ENCODE data around the gene LRRC45. TPM values are rescaled to one million over a fixed set of nuclear protein-coding genes. Genes with fewer than 3 reads are reported as not detected.

The LRRC45 gene
- total RNA-seq, 2 experiments from 2014 or later, result 41.2 to 52.0 TPM

GRCh38 chr17:81984773-81985410 lies 38.2 kb upstream of the LRRC45 start:
- H3K36me3 ChIP-seq (ENCODE audit: insufficient read depth, low read length), result peaks cover 41% of the 10 kb centered on the region
- H3K79me2 ChIP-seq (ENCODE audit: insufficient read depth, low read depth, low read length), result no peaks in the 10 kb centered on the region
- no peaks in the 10 kb centered on the region for H4K20me1 ChIP-seq (ENCODE audit: insufficient read depth, low read length)
- no peak for DNase-seq (ENCODE audit: low spot score)
- no peaks in the 10 kb centered on the region for H3K9me2 ChIP-seq (ENCODE audit: insufficient read depth, low read length)
- CTCF ChIA-PET (ENCODE audit: unreplicated experiment), result no interaction called here
- no TSS peak for BruUV-seq (replicated peaks)
- POLR2A ChIA-PET, result no interaction called here
- intact Hi-C loops (cut with micrococcal nuclease; ENCODE audit: unreplicated experiment), result no loop called here
- TF ChIP-seq, protein P1, sequence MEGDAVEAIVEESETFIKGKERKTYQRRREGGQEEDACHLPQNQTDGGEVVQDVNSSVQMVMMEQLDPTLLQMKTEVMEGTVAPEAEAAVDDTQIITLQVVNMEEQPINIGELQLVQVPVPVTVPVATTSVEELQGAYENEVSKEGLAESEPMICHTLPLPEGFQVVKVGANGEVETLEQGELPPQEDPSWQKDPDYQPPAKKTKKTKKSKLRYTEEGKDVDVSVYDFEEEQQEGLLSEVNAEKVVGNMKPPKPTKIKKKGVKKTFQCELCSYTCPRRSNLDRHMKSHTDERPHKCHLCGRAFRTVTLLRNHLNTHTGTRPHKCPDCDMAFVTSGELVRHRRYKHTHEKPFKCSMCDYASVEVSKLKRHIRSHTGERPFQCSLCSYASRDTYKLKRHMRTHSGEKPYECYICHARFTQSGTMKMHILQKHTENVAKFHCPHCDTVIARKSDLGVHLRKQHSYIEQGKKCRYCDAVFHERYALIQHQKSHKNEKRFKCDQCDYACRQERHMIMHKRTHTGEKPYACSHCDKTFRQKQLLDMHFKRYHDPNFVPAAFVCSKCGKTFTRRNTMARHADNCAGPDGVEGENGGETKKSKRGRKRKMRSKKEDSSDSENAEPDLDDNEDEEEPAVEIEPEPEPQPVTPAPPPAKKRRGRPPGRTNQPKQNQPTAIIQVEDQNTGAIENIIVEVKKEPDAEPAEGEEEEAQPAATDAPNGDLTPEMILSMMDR (conservative IDR thresholded peaks at IDR 0.05; ENCODE audit: low read length), result no peak
- TF ChIP-seq EZH2phosphoT487 (IDR thresholded peaks at IDR 0.05; ENCODE audit: borderline replicate concordance, low read depth, low read length), result no peak
- H3K4me1 ChIP-seq (ENCODE audit: insufficient read depth, low read length, poor library complexity, severe bottlenecking), result no peaks in the 10 kb centered on the region
- no peak overlapping the region for H3K4me2 ChIP-seq (ENCODE audit: low read length)
- H3K9me3 ChIP-seq (ENCODE audit: low read length), result no peaks in the 10 kb centered on the region
- H3K27ac ChIP-seq (ENCODE audit: low read depth, low read length, poor library complexity, severe bottlenecking), result no peak overlapping the region
- no peak overlapping the region for H3K4me3 ChIP-seq (ENCODE audit: low read depth, low read length, poor library complexity, severe bottlenecking)
- H2AFZ ChIP-seq (ENCODE audit: low read length), result no peak overlapping the region

- BruUV-seq (replicated peaks), result no TSS peak
- no peak overlapping the region for H3K4me2 ChIP-seq (ENCODE audit: low read length)
These were observed 36.5 kb upstream of the LRRC45 start for GRCh38 chr17:81986606-81987005.

More at GRCh38 chr17:81986606-81987005, 36.5 kb upstream of the LRRC45 start:
- CTCF ChIA-PET (ENCODE audit: unreplicated experiment), result no interaction called here
- Histone ChIP-seq H3K79me2 (ENCODE audit: insufficient read depth, low read depth, low read length) (no peaks in the 10 kb centered on the region), H4K20me1 (ENCODE audit: insufficient read depth, low read length) (no peaks in the 10 kb centered on the region), H3K36me3 (ENCODE audit: insufficient read depth, low read length) (peaks cover 34% of the 10 kb centered on the region), H3K9me2 (ENCODE audit: insufficient read depth, low read length) (no peaks in the 10 kb centered on the region), H3K27ac (ENCODE audit: low read depth, low read length, poor library complexity, severe bottlenecking) (no peak overlapping the region), H2AFZ (ENCODE audit: low read length) (no peak overlapping the region), H3K4me3 (ENCODE audit: low read depth, low read length, poor library complexity, severe bottlenecking) (no peak overlapping the region), H3K9me3 (ENCODE audit: low read length) (no peaks in the 10 kb centered on the region), H3K4me1 (ENCODE audit: insufficient read depth, low read length, poor library complexity, severe bottlenecking) (no peaks in the 10 kb centered on the region)
- intact Hi-C loops (cut with micrococcal nuclease; ENCODE audit: unreplicated experiment), result no loop called here
- no peak for DNase-seq (ENCODE audit: low spot score)
- POLR2A ChIA-PET, result no interaction called here
- TF ChIP-seq, protein P1 (conservative IDR thresholded peaks at IDR 0.05; ENCODE audit: low read length), result no peak
- no peak for TF ChIP-seq EZH2phosphoT487 (IDR thresholded peaks at IDR 0.05; ENCODE audit: borderline replicate concordance, low read depth, low read length)
